ENCODE measurements around the gene RASGRF1.

Gene RASGRF1

DNA sequence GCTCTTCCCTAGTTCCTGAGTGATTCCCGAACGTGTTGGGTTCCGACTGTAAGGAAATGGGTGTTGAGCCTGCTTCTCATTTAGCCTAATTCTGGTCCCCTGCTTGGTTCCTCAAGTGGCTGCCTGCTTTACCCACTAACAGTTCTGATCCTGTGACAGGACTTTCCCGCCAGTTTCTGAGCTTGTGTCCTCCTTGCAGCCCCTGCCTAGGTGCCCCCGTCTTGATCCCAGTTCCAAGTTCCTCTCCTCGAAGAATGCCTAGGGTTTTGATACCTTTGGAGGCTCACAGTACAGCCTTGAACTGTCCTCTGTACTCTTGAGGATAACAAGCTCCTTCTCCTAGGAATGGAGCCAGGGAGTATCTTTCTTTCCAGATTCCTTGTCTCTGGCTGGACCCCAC, 12.0 kb upstream of the RASGRF1 start:
- no peak overlapping the region for H2AFZ ChIP-seq (ENCODE audit: low read length)
- H3K36me3 ChIP-seq (ENCODE audit: insufficient read depth, low read length), result no peaks in the 10 kb centered on the region
- H4K20me1 ChIP-seq (ENCODE audit: insufficient read depth, low read length, poor library complexity, severe bottlenecking), result no peaks in the 10 kb centered on the region
- H3F3A ChIP-seq (ENCODE audit: low read depth), result no peaks in the 10 kb centered on the region
- no peak for TF ChIP-seq EZH2phosphoT487 (IDR thresholded peaks at IDR 0.05; ENCODE audit: borderline replicate concordance)
- TF ChIP-seq, protein P1, sequence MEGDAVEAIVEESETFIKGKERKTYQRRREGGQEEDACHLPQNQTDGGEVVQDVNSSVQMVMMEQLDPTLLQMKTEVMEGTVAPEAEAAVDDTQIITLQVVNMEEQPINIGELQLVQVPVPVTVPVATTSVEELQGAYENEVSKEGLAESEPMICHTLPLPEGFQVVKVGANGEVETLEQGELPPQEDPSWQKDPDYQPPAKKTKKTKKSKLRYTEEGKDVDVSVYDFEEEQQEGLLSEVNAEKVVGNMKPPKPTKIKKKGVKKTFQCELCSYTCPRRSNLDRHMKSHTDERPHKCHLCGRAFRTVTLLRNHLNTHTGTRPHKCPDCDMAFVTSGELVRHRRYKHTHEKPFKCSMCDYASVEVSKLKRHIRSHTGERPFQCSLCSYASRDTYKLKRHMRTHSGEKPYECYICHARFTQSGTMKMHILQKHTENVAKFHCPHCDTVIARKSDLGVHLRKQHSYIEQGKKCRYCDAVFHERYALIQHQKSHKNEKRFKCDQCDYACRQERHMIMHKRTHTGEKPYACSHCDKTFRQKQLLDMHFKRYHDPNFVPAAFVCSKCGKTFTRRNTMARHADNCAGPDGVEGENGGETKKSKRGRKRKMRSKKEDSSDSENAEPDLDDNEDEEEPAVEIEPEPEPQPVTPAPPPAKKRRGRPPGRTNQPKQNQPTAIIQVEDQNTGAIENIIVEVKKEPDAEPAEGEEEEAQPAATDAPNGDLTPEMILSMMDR (conservative IDR thresholded peaks at IDR 0.05; ENCODE audit: low read length), result no peak
- no peak overlapping the region for H3K4me2 ChIP-seq (ENCODE audit: low read depth, low read length, poor library complexity, severe bottlenecking)
- H3K9me2 ChIP-seq (replicated peaks; ENCODE audit: low read depth, low read length), result no peaks in the 10 kb centered on the region
- no peaks in the 10 kb centered on the region for H3K4me1 ChIP-seq (ENCODE audit: insufficient read depth, low read length, poor library complexity, severe bottlenecking)
- H3K9me3 ChIP-seq (ENCODE audit: insufficient read depth, low read depth, low read length), result no peaks in the 10 kb centered on the region
- no peak overlapping the region for H3K4me3 ChIP-seq (ENCODE audit: low read length, poor library complexity, severe bottlenecking)
- H3K27me3 ChIP-seq (ENCODE audit: insufficient read depth, low read length, poor library complexity, severe bottlenecking), result no peaks in the 10 kb centered on the region
- no peak overlapping the region for H3K9ac ChIP-seq (ENCODE audit: low read depth, low read length, poor library complexity, severe bottlenecking)
- H3K79me2 ChIP-seq (ENCODE audit: insufficient read depth, low read length), result no peaks in the 10 kb centered on the region

DNA sequence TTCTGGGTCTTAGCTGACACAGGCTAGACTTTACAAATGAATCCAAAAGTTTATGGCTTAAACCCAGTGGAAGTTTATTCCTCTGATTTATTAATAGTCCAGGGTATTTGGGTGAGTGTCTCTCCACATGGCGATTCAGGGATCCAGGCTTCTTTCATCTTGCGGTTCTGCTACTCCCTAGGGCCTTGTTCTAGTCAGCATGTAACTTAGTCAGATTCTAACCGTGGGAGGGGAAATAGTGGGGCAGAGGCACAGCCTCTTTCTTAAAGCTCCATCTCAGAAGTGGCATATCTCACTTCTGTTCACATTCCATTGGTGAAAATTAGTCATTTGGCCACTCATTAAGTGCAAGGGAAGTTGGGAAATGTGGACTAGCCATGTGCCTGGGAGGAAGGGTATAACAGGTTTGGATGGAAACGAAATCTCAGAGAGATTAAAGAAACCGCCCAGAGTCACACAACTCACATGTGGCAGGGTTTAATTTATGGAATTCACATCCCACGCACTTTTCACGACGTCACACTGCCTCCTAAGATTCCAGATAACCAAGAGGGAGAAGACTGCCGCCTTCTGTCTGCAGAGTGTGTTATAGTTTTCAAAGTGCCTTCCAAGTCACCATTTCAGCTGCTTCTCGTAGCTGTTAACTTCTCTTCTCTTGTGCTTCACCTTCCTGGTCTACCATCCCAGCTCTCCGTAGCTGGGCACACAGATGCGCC, 11.4 kb upstream of the RASGRF1 start:
- H3K36me3 ChIP-seq (ENCODE audit: insufficient read depth, low read length), result no peaks in the 10 kb centered on the region
- no peak overlapping the region for H3K4me3 ChIP-seq (ENCODE audit: low read length, poor library complexity, severe bottlenecking)
- H3K9me3 ChIP-seq (ENCODE audit: insufficient read depth, low read depth, low read length), result no peaks in the 10 kb centered on the region
- no peaks in the 10 kb centered on the region for H3K9me2 ChIP-seq (replicated peaks; ENCODE audit: low read depth, low read length)
- H3K9ac ChIP-seq (ENCODE audit: low read depth, low read length, poor library complexity, severe bottlenecking), result no peak overlapping the region
- H3K4me2 ChIP-seq (ENCODE audit: low read depth, low read length, poor library complexity, severe bottlenecking), result no peak overlapping the region
- H3K4me1 ChIP-seq (ENCODE audit: insufficient read depth, low read length, poor library complexity, severe bottlenecking), result no peaks in the 10 kb centered on the region
- H3F3A ChIP-seq (ENCODE audit: low read depth), result no peaks in the 10 kb centered on the region
- H4K20me1 ChIP-seq (ENCODE audit: insufficient read depth, low read length, poor library complexity, severe bottlenecking), result no peaks in the 10 kb centered on the region
- H3K27me3 ChIP-seq (ENCODE audit: insufficient read depth, low read length, poor library complexity, severe bottlenecking), result no peaks in the 10 kb centered on the region
- no peaks in the 10 kb centered on the region for H3K79me2 ChIP-seq (ENCODE audit: insufficient read depth, low read length)
- no peak overlapping the region for H2AFZ ChIP-seq (ENCODE audit: low read length)
- no peak for TF ChIP-seq EZH2phosphoT487 (IDR thresholded peaks at IDR 0.05; ENCODE audit: borderline replicate concordance)
- TF ChIP-seq, protein P1 (conservative IDR thresholded peaks at IDR 0.05; ENCODE audit: low read length), result no peak

DNA sequence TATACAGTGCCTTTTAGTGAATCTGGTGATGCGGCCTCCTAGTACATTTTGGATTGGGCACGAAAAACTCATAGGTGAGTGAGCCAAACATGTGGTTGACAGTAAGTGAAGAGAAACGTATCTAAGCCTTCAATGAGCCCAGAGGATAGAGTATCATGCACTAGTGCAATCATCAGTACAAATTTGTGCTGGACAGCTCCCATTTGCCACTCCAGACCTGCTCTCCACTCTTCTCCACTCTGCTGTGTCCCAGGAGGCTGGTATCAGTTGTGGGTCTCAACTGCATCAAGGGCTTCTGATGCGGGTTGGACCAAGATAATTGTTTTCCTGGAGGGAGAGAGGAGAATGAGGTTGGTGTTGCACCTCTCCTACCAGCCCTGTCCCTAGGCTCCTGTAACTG, 9.1 kb upstream of the RASGRF1 start:
- TF ChIP-seq EZH2phosphoT487 (IDR thresholded peaks at IDR 0.05; ENCODE audit: borderline replicate concordance), result no peak
- TF ChIP-seq, protein P1 (conservative IDR thresholded peaks at IDR 0.05; ENCODE audit: low read length), result no peak
- Histone ChIP-seq H3K27me3 (ENCODE audit: insufficient read depth, low read length, poor library complexity, severe bottlenecking) (no peaks in the 10 kb centered on the region), H3K4me1 (ENCODE audit: insufficient read depth, low read length, poor library complexity, severe bottlenecking) (no peaks in the 10 kb centered on the region), H3F3A (ENCODE audit: low read depth) (no peaks in the 10 kb centered on the region), H3K79me2 (ENCODE audit: insufficient read depth, low read length) (no peaks in the 10 kb centered on the region), H2AFZ (ENCODE audit: low read length) (no peak overlapping the region), H4K20me1 (ENCODE audit: insufficient read depth, low read length, poor library complexity, severe bottlenecking) (no peaks in the 10 kb centered on the region), H3K9me3 (ENCODE audit: insufficient read depth, low read depth, low read length) (no peaks in the 10 kb centered on the region), H3K9me2 (replicated peaks; ENCODE audit: low read depth, low read length) (no peaks in the 10 kb centered on the region), H3K36me3 (ENCODE audit: insufficient read depth, low read length) (no peaks in the 10 kb centered on the region), H3K9ac (ENCODE audit: low read depth, low read length, poor library complexity, severe bottlenecking) (no peak overlapping the region), H3K4me3 (ENCODE audit: low read length, poor library complexity, severe bottlenecking) (no peak overlapping the region), H3K4me2 (ENCODE audit: low read depth, low read length, poor library complexity, severe bottlenecking) (no peak overlapping the region)
